MM.1S (cell line): ENCODE data around the gene ALOX12B.
A peak's percentile ranks its signal among the peaks of the same experiment; 100 is the strongest.

Experiments used
- DNase-seq: peaks from one replicate; pipeline ENCODE4 v3.0.0-alpha.2; 2015
- H2AFZ ChIP-seq: fragments of 300-600 bp; sonication (generic); 2 replicates; pipeline ENCODE4 v1.6.0; 2016; ENCODE audit warnings: antibody characterized with exemption, low read length
- H3F3A ChIP-seq: fragments of 300-600 bp; sonication (generic); 2 replicates; pipeline ENCODE4 v1.6.1; 2016; ENCODE audit warnings: mild to moderate bottlenecking, antibody characterized with exemption, low read length, moderate library complexity, mixed read lengths; ENCODE audit not compliant: insufficient read depth
- H3K27ac ChIP-seq: fragments of 300-600 bp; sonication (generic); 2 replicates; pipeline ENCODE4 v1.5.1; 2016; ENCODE audit warnings: mild to moderate bottlenecking, low read length
- H3K27me3 ChIP-seq: fragments of 300-600 bp; sonication (generic); replicated peaks from 2 replicates; pipeline ENCODE4 v1.6.0; 2016; ENCODE audit warnings: low read length; ENCODE audit not compliant: insufficient read depth
- H3K36me3 ChIP-seq: fragments of 300-600 bp; sonication (generic); replicated peaks from 2 replicates; pipeline ENCODE4 v1.6.1; 2016; ENCODE audit warnings: mild to moderate bottlenecking, low read length, mixed read lengths; ENCODE audit not compliant: insufficient read depth
- H3K4me1 ChIP-seq: fragments of 300-600 bp; sonication (generic); 2 replicates; pipeline ENCODE4 v1.6.1; 2016; ENCODE audit warnings: low read length, mixed read lengths
- H3K4me2 ChIP-seq: fragments of 300-600 bp; sonication (generic); 2 replicates; pipeline ENCODE4 v1.6.0; 2016; ENCODE audit warnings: low read depth, low read length
- H3K4me3 ChIP-seq: fragments of 300-600 bp; sonication (generic); 2 replicates; pipeline ENCODE4 v1.5.1; 2016; ENCODE audit warnings: low read length, mixed read lengths
- H3K79me2 ChIP-seq: fragments of 300-600 bp; sonication (generic); 2 replicates; pipeline ENCODE4 v1.6.1; 2016; ENCODE audit warnings: mixed run types, low read length, mixed read lengths
- H3K9ac ChIP-seq: fragments of 300-600 bp; sonication (generic); 2 replicates; pipeline ENCODE4 v1.6.1; 2016; ENCODE audit warnings: low read length, mixed read lengths
- H3K9me2 ChIP-seq: fragments of 300-600 bp; sonication (generic); replicated peaks from 2 replicates; pipeline ENCODE4 v1.6.1; 2016; ENCODE audit warnings: mild to moderate bottlenecking, low read length, mixed read lengths; ENCODE audit not compliant: insufficient read depth
- H3K9me3 ChIP-seq: fragments of 300-600 bp; sonication (generic); replicated peaks from 2 replicates; pipeline ENCODE4 v1.6.1; 2016; ENCODE audit warnings: mild to moderate bottlenecking, low read length, mixed read lengths; ENCODE audit not compliant: insufficient read depth
- H4K20me1 ChIP-seq: fragments of 300-600 bp; sonication (generic); 2 replicates; pipeline ENCODE4 v1.6.1; 2016; ENCODE audit warnings: mild to moderate bottlenecking, low read length, moderate library complexity, mixed read lengths; ENCODE audit not compliant: insufficient read depth
- CTCF ChIP-seq: fragments of 300-600 bp; sonication (generic); IDR thresholded peaks from 2 replicates; pipeline ENCODE4 v1.5.1; 2016; ENCODE audit warnings: antibody characterized with exemption, low read length, mixed read lengths
- EZH2 ChIP-seq: fragments of 300-600 bp; sonication (generic); optimal IDR thresholded peaks from 2 replicates; pipeline ENCODE3; 2017; ENCODE audit warnings: low read depth, mild to moderate bottlenecking, antibody characterized with exemption, low read length, mixed read lengths
- EZH2phosphoT487 ChIP-seq: fragments of 300-600 bp; sonication (generic); IDR thresholded peaks from 2 replicates; pipeline ENCODE4 v1.6.1; 2018; ENCODE audit warnings: antibody characterized with exemption, low read length

ALOX12B gene

GRCh38 chr17:8041979-8042378 lies 45.5 kb downstream of the ALOX12B start:
- Histone ChIP-seq H3F3A (no peaks in the 10 kb centered on the region), H4K20me1 (no peaks in the 10 kb centered on the region), H3K9me3 (no peaks in the 10 kb centered on the region), H3K4me3 (no peak overlapping the region), H3K79me2 (no peaks in the 10 kb centered on the region), H3K9me2 (no peaks in the 10 kb centered on the region), H2AFZ (no peak overlapping the region), H3K36me3 (no peaks in the 10 kb centered on the region), H3K27me3 (peaks cover 77% of the 10 kb centered on the region), H3K9ac (no peak overlapping the region), H3K27ac (no peak overlapping the region), H3K4me1 (no peaks in the 10 kb centered on the region), H3K4me2 (no peak overlapping the region)
- no peak for DNase-seq
- TF ChIP-seq EZH2 (no peak), EZH2phosphoT487 (no peak), CTCF (no peak)

GRCh38 chr17:8041249-8041928 lies 46.1 kb downstream of the ALOX12B start:
- Histone ChIP-seq H3K79me2 (no peaks in the 10 kb centered on the region), H3K4me2 (no peak overlapping the region), H3K9me2 (no peaks in the 10 kb centered on the region), H2AFZ (no peak overlapping the region), H3K27ac (no peak overlapping the region), H3K27me3 (peaks cover 76% of the 10 kb centered on the region), H3F3A (no peaks in the 10 kb centered on the region), H3K4me3 (no peak overlapping the region), H3K36me3 (no peaks in the 10 kb centered on the region), H3K9me3 (no peaks in the 10 kb centered on the region), H3K9ac (no peak overlapping the region), H4K20me1 (no peaks in the 10 kb centered on the region), H3K4me1 (no peaks in the 10 kb centered on the region)
- TF ChIP-seq CTCF (peak; percentile 71), EZH2phosphoT487 (no peak), EZH2 (no peak)
- DNase-seq, result peak; percentile 57

- no peaks in the 10 kb centered on the region for H4K20me1 ChIP-seq
- no peak for DNase-seq
- no peak overlapping the region for H3K4me3 ChIP-seq
- H3K36me3 ChIP-seq, result no peaks in the 10 kb centered on the region
- H3K9ac ChIP-seq, result no peak overlapping the region
- no peaks in the 10 kb centered on the region for H3K4me1 ChIP-seq
- no peaks in the 10 kb centered on the region for H3F3A ChIP-seq
- no peak for TF ChIP-seq EZH2phosphoT487
- TF ChIP-seq EZH2, result no peak
- TF ChIP-seq CTCF, result no peak
- H3K4me2 ChIP-seq, result no peak overlapping the region
- H3K27me3 ChIP-seq, result peaks cover 74% of the 10 kb centered on the region
- H3K9me2 ChIP-seq, result no peaks in the 10 kb centered on the region
- no peak overlapping the region for H3K27ac ChIP-seq
- H3K79me2 ChIP-seq, result no peaks in the 10 kb centered on the region
- no peak overlapping the region for H2AFZ ChIP-seq
- H3K9me3 ChIP-seq, result no peaks in the 10 kb centered on the region
These were observed 47.8 kb downstream of the ALOX12B start for GRCh38 chr17:8039611-8040168.
